ENCODE measurements around the gene HCN3. TPM values are rescaled to one million over a fixed set of nuclear protein-coding genes. Genes with fewer than 3 reads are reported as not detected.
A peak's percentile ranks its signal among the peaks of the same experiment; 100 is the strongest.

HCN3 gene
- 9.7 and 10.1 TPM in 2 replicates for polyA plus RNA-seq (2012; rRNA removed)
- polyA plus RNA-seq (2012; cell fraction: cytosol; rRNA removed), result 2.2 and 3.7 TPM in 2 replicates
- polyA plus RNA-seq (2012; cell fraction: nucleus; rRNA removed), result 59.4 and 62.3 TPM in 2 replicates

GRCh38 chr1:155277070-155277901, at the start of gene HCN3:
Gene HCN3, plus strand, starts transcription at chr1:155277463. Its CDS starts 128 bp downstream, at chr1:155277591.
- peaks cover 18% of the 10 kb centered on the region for H3F3A ChIP-seq (replicated peaks; ENCODE audit: insufficient read depth)
- CTCF ChIA-PET, result interaction anchor here (0.6 to 4.7 kb wide), 30 partner anchors 11 to 227 kb away, joined by 3 to 27 read pairs (median 4); partner anchors contain the start of genes FDPS, PKLR, RUSC1 and SCAMP3
- peak within 1 kb of the TSS; percentile 71 to 78 for H3K4me3 ChIP-seq (ENCODE audit: low read depth in 2 of 2, low read length in 1 of 2)
- H3K4me2 ChIP-seq, result peak within 1 kb of the TSS; percentile 98
- H3K36me3 ChIP-seq (replicated peaks in 1 of 2; ENCODE audit: control insufficient read depth in 1 of 2, insufficient read depth in 2 of 2, low read length in 1 of 2), result no peaks in the 10 kb centered on the region
- H3K9ac ChIP-seq, result peak within 1 kb of the TSS; percentile 58; the same call in 1 of the 2 replicates
- H3K79me2 ChIP-seq (ENCODE audit: insufficient read depth), result peaks cover 9% of the 10 kb centered on the region
- H3K9me2 ChIP-seq, result no peaks in the 10 kb centered on the region
- H2AFZ ChIP-seq (ENCODE audit: low read depth), result peak within 1 kb of the TSS; percentile 88
- no peaks in the 10 kb centered on the region for H3K9me3 ChIP-seq
- peaks cover 8% of the 10 kb centered on the region for H4K20me1 ChIP-seq (ENCODE audit: insufficient read depth)
- 4% methylated on average over 17 of the region's 68 CpGs for WGBS (ENCODE audit: low lambda C conversion rate)
- DNase-seq, result peak; percentile 98
- POLR2A ChIA-PET, result interaction anchor here (0.7 to 1.0 kb wide), 2 partner anchors 15 to 46 kb away, joined by 3 to 4 read pairs; partner anchors contain the start of gene SCAMP3
- peak; percentile 73 for TF ChIP-seq SMC3 (IDR thresholded peaks at IDR 0.05; ENCODE audit: low read depth, low read length)
- peak; percentile 36; the same call in 1 of the 2 replicates for TF ChIP-seq MXI1 (IDR thresholded peaks at IDR 0.05; ENCODE audit: low read depth, low read length)
- TF ChIP-seq MAX (IDR thresholded peaks at IDR 0.05; ENCODE audit: low read depth), result peak; percentile 59
- 0 out of 2 replicates have a peak, but pooled peaks have one; percentile 28 for TF ChIP-seq POLR2AphosphoS5 (IDR thresholded peaks at IDR 0.05; ENCODE audit: low read depth, low read length)
- TF ChIP-seq, protein P1, sequence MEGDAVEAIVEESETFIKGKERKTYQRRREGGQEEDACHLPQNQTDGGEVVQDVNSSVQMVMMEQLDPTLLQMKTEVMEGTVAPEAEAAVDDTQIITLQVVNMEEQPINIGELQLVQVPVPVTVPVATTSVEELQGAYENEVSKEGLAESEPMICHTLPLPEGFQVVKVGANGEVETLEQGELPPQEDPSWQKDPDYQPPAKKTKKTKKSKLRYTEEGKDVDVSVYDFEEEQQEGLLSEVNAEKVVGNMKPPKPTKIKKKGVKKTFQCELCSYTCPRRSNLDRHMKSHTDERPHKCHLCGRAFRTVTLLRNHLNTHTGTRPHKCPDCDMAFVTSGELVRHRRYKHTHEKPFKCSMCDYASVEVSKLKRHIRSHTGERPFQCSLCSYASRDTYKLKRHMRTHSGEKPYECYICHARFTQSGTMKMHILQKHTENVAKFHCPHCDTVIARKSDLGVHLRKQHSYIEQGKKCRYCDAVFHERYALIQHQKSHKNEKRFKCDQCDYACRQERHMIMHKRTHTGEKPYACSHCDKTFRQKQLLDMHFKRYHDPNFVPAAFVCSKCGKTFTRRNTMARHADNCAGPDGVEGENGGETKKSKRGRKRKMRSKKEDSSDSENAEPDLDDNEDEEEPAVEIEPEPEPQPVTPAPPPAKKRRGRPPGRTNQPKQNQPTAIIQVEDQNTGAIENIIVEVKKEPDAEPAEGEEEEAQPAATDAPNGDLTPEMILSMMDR (IDR thresholded peaks at IDR 0.05), result peak; percentile 70
- TF ChIP-seq CHD2 (IDR thresholded peaks at IDR 0.05; ENCODE audit: low read length, partially characterized antibody), result peak; percentile 9
- 0 out of 2 replicates have a peak, but pooled peaks have one; percentile 28 for TF ChIP-seq REST (IDR thresholded peaks at IDR 0.05; ENCODE audit: low read depth, low read length)
- no peak for TF ChIP-seq PBX3 (IDR thresholded peaks at IDR 0.05)
- peak; percentile 87; the same call in 1 of the 2 replicates for TF ChIP-seq SIN3A (IDR thresholded peaks at IDR 0.05; ENCODE audit: borderline replicate concordance, low read depth, low read length)
- TF ChIP-seq, protein P2, sequence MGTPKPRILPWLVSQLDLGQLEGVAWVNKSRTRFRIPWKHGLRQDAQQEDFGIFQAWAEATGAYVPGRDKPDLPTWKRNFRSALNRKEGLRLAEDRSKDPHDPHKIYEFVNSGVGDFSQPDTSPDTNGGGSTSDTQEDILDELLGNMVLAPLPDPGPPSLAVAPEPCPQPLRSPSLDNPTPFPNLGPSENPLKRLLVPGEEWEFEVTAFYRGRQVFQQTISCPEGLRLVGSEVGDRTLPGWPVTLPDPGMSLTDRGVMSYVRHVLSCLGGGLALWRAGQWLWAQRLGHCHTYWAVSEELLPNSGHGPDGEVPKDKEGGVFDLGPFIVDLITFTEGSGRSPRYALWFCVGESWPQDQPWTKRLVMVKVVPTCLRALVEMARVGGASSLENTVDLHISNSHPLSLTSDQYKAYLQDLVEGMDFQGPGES (IDR thresholded peaks at IDR 0.05; ENCODE audit: low read depth, low read length), result no peak
- TF ChIP-seq RAD21 (IDR thresholded peaks at IDR 0.05; ENCODE audit: low read length), result peak; percentile 46
- peak within 1 kb of the TSS; percentile 25 to 66; a peak in 3 of 4 replicates for H3K27ac ChIP-seq (ENCODE audit: low read depth in 2 of 2, low read length in 1 of 2)
- no peaks in the 10 kb centered on the region for H3K27me3 ChIP-seq (ENCODE audit: insufficient read depth)
- peaks cover 5 to 22% of the 10 kb centered on the region in 2 experiments; a peak in 2 of 4 replicates for H3K4me1 ChIP-seq (ENCODE audit: control insufficient read depth in 1 of 2, insufficient read depth in 2 of 2, low read depth in 1 of 2, low read length in 1 of 2)
